OCI-LY7 (cell line): ENCODE data around the gene ELMO1. TPM values are rescaled to one million over a fixed set of nuclear protein-coding genes. Genes with fewer than 3 reads are reported as not detected.

Source experiments
- BruUV-seq: library from RNA; stranded (reverse); fragments of 400-500 nt; replicated peaks from 2 replicates; lab custom pipeline; 2021; lab: Mats Ljungman, UMichigan
- CTCF ChIA-PET: fragments of 300-600 bp; sonication (Branson Sonifier 250); formaldehyde crosslinking; loops from one replicate; lab custom pipeline; 2022; ENCODE audit warnings: antibody characterized with exemption; ENCODE audit not compliant: unreplicated experiment; lab: Charles Lee
- POLR2A ChIA-PET: fragments of 300-600 bp; sonication (Branson Sonifier 250); formaldehyde crosslinking; loops from one replicate; lab custom pipeline; 2022; ENCODE audit warnings: antibody characterized with exemption; lab: Charles Lee
- DNase-seq: peaks from one replicate; pipeline ENCODE4 v3.0.0-alpha.2; 2015; ENCODE audit warnings: low spot score
- H2AFZ ChIP-seq: fragments of 200-600 bp; sonication (generic), shearing (Covaris generic); 2 replicates; pipeline ENCODE4 v1.6.1; 2014; ENCODE audit warnings: mild to moderate bottlenecking, antibody characterized with exemption, low read length, moderate library complexity
- H3K27ac ChIP-seq: fragments of 200-600 bp; sonication (generic); 2 replicates; pipeline ENCODE4 v1.5.1; 2014; ENCODE audit warnings: mixed run types, low read depth, mild to moderate bottlenecking, moderate library complexity, low read length, inconsistent platforms; ENCODE audit not compliant: poor library complexity, severe bottlenecking
- H3K36me3 ChIP-seq: fragments of 200-600 bp; sonication (generic); 2 replicates; pipeline ENCODE4 v1.6.1; 2014; ENCODE audit warnings: mild to moderate bottlenecking, antibody characterized with exemption, low read length, moderate library complexity, mixed read lengths; ENCODE audit not compliant: insufficient read depth
- H3K4me1 ChIP-seq: fragments of 200-600 bp; sonication (generic); 2 replicates; pipeline ENCODE4 v1.5.1; 2014; ENCODE audit warnings: mild to moderate bottlenecking, low read length; ENCODE audit not compliant: insufficient read depth, poor library complexity, severe bottlenecking
- H3K4me2 ChIP-seq: fragments of 200-600 bp; sonication (generic); 2 replicates; pipeline ENCODE4 v1.6.1; 2014; ENCODE audit warnings: mild to moderate bottlenecking, low read length
- H3K4me3 ChIP-seq: fragments of 200-600 bp; sonication (generic); 2 replicates; pipeline ENCODE4 v1.5.1; 2014; ENCODE audit warnings: mild to moderate bottlenecking, low read depth, low read length; ENCODE audit not compliant: poor library complexity, severe bottlenecking
- H3K79me2 ChIP-seq: fragments of 200-600 bp; sonication (generic); 2 replicates; pipeline ENCODE4 v1.6.1; 2016; ENCODE audit warnings: low read depth, mild to moderate bottlenecking, low read length, moderate library complexity, mixed read lengths; ENCODE audit not compliant: insufficient read depth
- H3K9me2 ChIP-seq: fragments of 200-600 bp; sonication (generic); 2 replicates; pipeline ENCODE4 v1.6.1; 2016; ENCODE audit warnings: mild to moderate bottlenecking, low read length, mixed read lengths; ENCODE audit not compliant: insufficient read depth
- H3K9me3 ChIP-seq: fragments of 200-600 bp; sonication (generic); 2 replicates; pipeline ENCODE4 v1.6.1; 2014; ENCODE audit warnings: mild to moderate bottlenecking, mixed run types, low read length, mixed read lengths
- H4K20me1 ChIP-seq: fragments of 200-600 bp; sonication (generic); 2 replicates; pipeline ENCODE4 v1.6.1; 2014; ENCODE audit warnings: mild to moderate bottlenecking, antibody characterized with exemption, low read length, moderate library complexity, mixed read lengths; ENCODE audit not compliant: insufficient read depth
- EZH2phosphoT487 ChIP-seq: fragments of 200-600 bp; sonication (generic); IDR thresholded peaks from 2 replicates; pipeline ENCODE4 v1.6.1; 2018; ENCODE audit warnings: low read depth, borderline replicate concordance, mild to moderate bottlenecking, mixed run types, antibody characterized with exemption, low read length, moderate library complexity, mixed read lengths
- intact Hi-C: fragments of 100-400 bp; cut with micrococcal nuclease; formaldehyde crosslinking; loops from one replicate; pipeline ENCODE4 v1.10.0; 2022; ENCODE audit not compliant: unreplicated experiment
- total RNA-seq, 2 experiments: library from RNA; depleted of rRNA in 1 of 2; stranded (reverse); fragments of >200 nt in 1 of 2; shearing (Covaris generic) in 1 of 2; gene quantifications; 2 replicates each; pipeline ENCODE4 v1.2.3, GENCODE V29; 2014 to 2022
- TF ChIP-seq, protein P1 (sequence below): fragments of 200-600 bp; sonication (generic); conservative IDR thresholded peaks from 2 replicates; pipeline ENCODE4 v1.5.1; 2014; ENCODE audit warnings: mild to moderate bottlenecking, antibody characterized with exemption, low read length, moderate library complexity, mixed read lengths

Gene ELMO1
- total RNA-seq, 2 experiments from 2014 or later = 101 to 103 TPM

DNA sequence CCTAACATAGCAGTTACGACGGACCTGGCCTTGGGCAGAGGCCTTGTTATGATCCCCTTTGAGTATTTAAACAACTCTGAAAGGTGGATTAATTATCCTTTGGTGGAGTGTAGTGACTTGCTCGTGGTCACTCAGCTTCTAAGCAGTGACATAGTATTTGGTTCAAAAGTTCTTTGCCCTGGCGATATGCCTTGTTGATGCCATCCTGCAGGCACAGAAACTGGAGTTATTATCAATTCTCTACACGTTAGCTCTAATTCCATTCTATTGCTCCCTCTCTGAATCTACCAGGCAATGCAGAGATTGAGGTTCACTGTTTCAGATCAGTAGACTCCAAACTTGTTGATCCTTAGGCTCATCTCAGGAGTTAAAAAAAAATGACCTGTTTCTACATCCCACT lies 32.5 kb upstream of the ELMO1 start:
- Histone ChIP-seq H4K20me1 (no peaks in the 10 kb centered on the region), H3K4me2 (no peak overlapping the region), H2AFZ (no peak overlapping the region), H3K4me3 (no peak overlapping the region), H3K4me1 (no peaks in the 10 kb centered on the region), H3K36me3 (no peaks in the 10 kb centered on the region), H3K9me3 (no peaks in the 10 kb centered on the region), H3K9me2 (no peaks in the 10 kb centered on the region), H3K27ac (no peak overlapping the region), H3K79me2 (no peaks in the 10 kb centered on the region)
- BruUV-seq = no TSS peak
- intact Hi-C loops = no loop called here
- no peak for DNase-seq
- POLR2A ChIA-PET = interaction anchor here (0.7 kb wide), 1 partner anchor 72 kb away, joined by 3 read pairs; no protein-coding TSS in a partner anchor
- no peak for TF ChIP-seq EZH2phosphoT487
- TF ChIP-seq, protein P1, sequence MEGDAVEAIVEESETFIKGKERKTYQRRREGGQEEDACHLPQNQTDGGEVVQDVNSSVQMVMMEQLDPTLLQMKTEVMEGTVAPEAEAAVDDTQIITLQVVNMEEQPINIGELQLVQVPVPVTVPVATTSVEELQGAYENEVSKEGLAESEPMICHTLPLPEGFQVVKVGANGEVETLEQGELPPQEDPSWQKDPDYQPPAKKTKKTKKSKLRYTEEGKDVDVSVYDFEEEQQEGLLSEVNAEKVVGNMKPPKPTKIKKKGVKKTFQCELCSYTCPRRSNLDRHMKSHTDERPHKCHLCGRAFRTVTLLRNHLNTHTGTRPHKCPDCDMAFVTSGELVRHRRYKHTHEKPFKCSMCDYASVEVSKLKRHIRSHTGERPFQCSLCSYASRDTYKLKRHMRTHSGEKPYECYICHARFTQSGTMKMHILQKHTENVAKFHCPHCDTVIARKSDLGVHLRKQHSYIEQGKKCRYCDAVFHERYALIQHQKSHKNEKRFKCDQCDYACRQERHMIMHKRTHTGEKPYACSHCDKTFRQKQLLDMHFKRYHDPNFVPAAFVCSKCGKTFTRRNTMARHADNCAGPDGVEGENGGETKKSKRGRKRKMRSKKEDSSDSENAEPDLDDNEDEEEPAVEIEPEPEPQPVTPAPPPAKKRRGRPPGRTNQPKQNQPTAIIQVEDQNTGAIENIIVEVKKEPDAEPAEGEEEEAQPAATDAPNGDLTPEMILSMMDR = no peak
- CTCF ChIA-PET = no interaction called here

DNA sequence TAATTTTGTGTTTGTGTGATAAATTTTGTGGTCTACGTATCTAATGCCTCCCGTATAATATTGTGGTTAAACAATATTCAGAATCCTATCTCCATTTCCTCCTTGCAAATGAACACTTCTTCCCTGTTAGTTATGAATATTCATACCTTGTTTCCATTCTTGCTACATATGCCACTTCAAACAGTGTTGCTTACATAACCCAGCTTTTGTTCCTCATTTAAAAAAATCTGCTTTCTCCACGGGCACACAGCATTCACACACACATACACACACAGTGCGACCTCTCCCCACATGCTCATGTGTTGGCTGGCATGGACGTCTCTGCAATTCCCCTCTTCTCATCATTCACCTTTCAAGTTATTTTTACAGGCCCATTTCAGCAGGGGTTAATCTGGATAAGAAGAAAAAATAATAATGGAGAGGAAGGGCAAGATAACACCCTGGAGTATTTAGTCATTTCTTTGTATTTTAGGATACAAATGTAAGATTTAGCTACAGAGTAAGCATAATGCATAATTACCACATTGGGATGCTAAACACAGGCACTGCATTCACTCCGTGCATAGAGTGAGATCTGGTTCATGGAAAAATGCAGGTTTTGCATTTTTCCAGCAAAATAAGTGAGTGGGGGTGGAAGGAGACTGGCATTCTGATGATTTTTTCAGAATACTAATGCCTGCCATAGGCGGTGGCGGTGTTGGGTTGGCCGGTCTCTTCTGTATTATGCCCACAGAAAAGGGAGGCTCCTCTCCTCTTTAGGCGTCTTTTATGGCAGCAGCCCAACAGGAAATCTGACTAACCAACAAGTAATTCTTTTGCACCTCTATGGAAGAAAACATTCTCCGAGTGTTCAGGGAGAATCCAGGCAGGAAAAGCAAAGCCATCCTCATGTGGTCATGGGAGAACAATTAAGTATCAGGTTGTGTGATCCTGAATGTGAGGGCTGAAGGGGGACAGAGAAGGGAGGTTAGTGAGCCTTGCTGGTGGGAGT lies 31.7 kb upstream of the ELMO1 start:
- DNase-seq = no peak
- BruUV-seq = no TSS peak
- intact Hi-C loops = no loop called here
- Histone ChIP-seq H3K36me3 (no peaks in the 10 kb centered on the region), H3K27ac (no peak overlapping the region), H2AFZ (no peak overlapping the region), H3K79me2 (no peaks in the 10 kb centered on the region), H3K4me1 (no peaks in the 10 kb centered on the region), H3K9me3 (no peaks in the 10 kb centered on the region), H3K4me2 (no peak overlapping the region), H3K4me3 (no peak overlapping the region), H3K9me2 (no peaks in the 10 kb centered on the region), H4K20me1 (no peaks in the 10 kb centered on the region)
- ChIA-PET POLR2A (no interaction called here), CTCF (no interaction called here)
- no peak for TF ChIP-seq EZH2phosphoT487
- TF ChIP-seq, protein P1 = no peak
